Smooth muscle cell (in vitro differentiated cells): Measurements from ENCODE around the gene FAM184B. TPM values are rescaled to one million over a fixed set of nuclear protein-coding genes. Genes with fewer than 3 reads are reported as not detected.

Experiments
- DNase-seq: peaks from one replicate; lab custom pipeline; 2025; ENCODE audit not compliant: unreplicated experiment; lab: John Stamatoyannopoulos, UW
- H2AFZ ChIP-seq: fragments of 200-600 bp; sonication (generic); 2 replicates; pipeline ENCODE4 v1.6.0; 2016; ENCODE audit warnings: antibody characterized with exemption, low read depth, mild to moderate bottlenecking
- H3F3A ChIP-seq: fragments of 200-600 bp; sonication (generic); 2 replicates; pipeline ENCODE4 v1.6.0; 2017; ENCODE audit warnings: antibody characterized with exemption, low read depth
- H3K27ac ChIP-seq: fragments of 200-600 bp; sonication (generic); 2 replicates; pipeline ENCODE4 v1.5.1; 2016; ENCODE audit warnings: low read depth, mild to moderate bottlenecking
- H3K27me3 ChIP-seq: fragments of 200-600 bp; sonication (generic); 2 replicates; pipeline ENCODE4 v1.6.1; 2016; ENCODE audit warnings: low read depth, mild to moderate bottlenecking
- H3K36me3 ChIP-seq: fragments of 200-600 bp; sonication (generic); 2 replicates; pipeline ENCODE4 v1.5.1; 2016; ENCODE audit warnings: low read depth
- H3K4me1 ChIP-seq: fragments of 200-600 bp; sonication (generic); 2 replicates; pipeline ENCODE4 v1.5.1; 2016; ENCODE audit warnings: low read depth
- H3K4me2 ChIP-seq: fragments of 200-600 bp; sonication (generic); 2 replicates; pipeline ENCODE4 v1.6.0; 2016; ENCODE audit warnings: mild to moderate bottlenecking
- H3K4me3 ChIP-seq: fragments of 200-600 bp; sonication (generic); 2 replicates; pipeline ENCODE4 v1.5.1; 2016; ENCODE audit warnings: mild to moderate bottlenecking
- H3K79me2 ChIP-seq: fragments of 200-600 bp; sonication (generic); 2 replicates; pipeline ENCODE4 v1.6.0; 2016; ENCODE audit warnings: low read depth, mild to moderate bottlenecking
- H3K9ac ChIP-seq: fragments of 200-600 bp; sonication (generic); 2 replicates; pipeline ENCODE4 v1.6.0; 2016; ENCODE audit warnings: low read depth
- H3K9me3 ChIP-seq: fragments of 200-600 bp; sonication (generic); replicated peaks from 2 replicates; pipeline ENCODE4 v1.5.1; 2016; ENCODE audit warnings: low read depth
- H4K20me1 ChIP-seq: fragments of 200-600 bp; sonication (generic); 2 replicates; pipeline ENCODE4 v1.6.0; 2016; ENCODE audit warnings: low read depth
- CTCF ChIP-seq: fragments of 200-600 bp; sonication (generic); IDR thresholded peaks from 2 replicates; pipeline ENCODE4 v1.5.1; 2017; ENCODE audit warnings: borderline replicate concordance, mild to moderate bottlenecking, antibody characterized with exemption; ENCODE audit not compliant: insufficient read depth, poor library complexity, severe bottlenecking
- WGBS: methylation state at CpG from one replicate; pipeline ENCODE4 v1.1.7; 2016; ENCODE audit warnings: low lambda C conversion rate; 5-methylcytosine and 5-hydroxymethylcytosine counted together
- polyA plus RNA-seq: library from polyadenylated mRNA; unstranded; fragments of >200 nt; fragmentation: Nextera tagmentation; extraction: Ambion mirVana; gene quantifications from 2 replicates; pipeline ENCODE4 v1.2.1, GENCODE V29; 2016
- total RNA-seq: library from RNA; depleted of rRNA; stranded (reverse); fragments of >200 nt; gene quantifications from 2 replicates; pipeline ENCODE4 v1.2.3, GENCODE V29; 2014

Gene FAM184B
- total and polyA plus RNA-seq, 2 experiments from 2014 or later, result not detected

DNA sequence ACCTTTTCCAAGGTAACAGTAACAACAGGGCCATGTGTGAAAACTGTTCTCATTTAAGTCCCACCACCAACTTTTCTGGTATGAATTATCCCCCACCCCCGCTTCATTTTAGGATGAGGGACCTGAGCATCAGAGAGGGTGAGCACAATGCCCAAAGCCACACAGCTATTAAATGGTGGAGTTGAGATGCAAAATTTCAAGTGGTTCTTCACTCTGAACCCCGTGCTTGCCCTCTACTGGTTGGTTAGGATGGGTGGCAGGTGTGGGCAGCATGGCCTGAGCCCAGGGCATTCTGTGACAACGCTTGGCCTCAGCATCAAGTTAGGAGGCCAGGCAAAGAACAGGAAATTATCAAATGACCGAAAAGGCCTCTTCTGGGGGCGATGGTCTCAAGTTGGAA is 133.5 kb downstream of the FAM184B start:
- no peak overlapping the region for H3K4me3 ChIP-seq
- WGBS, result 81% methylated on average over 5 of the region's 5 CpGs
- no peak overlapping the region for H2AFZ ChIP-seq
- no peak overlapping the region for H3K4me2 ChIP-seq
- no peaks in the 10 kb centered on the region for H3K9me3 ChIP-seq
- no peak for TF ChIP-seq CTCF
- no peak overlapping the region for H3K27ac ChIP-seq
- H3K27me3 ChIP-seq, result no peaks in the 10 kb centered on the region
- DNase-seq, result no peak
- H3F3A ChIP-seq, result no peaks in the 10 kb centered on the region
- H3K79me2 ChIP-seq, result no peaks in the 10 kb centered on the region
- H4K20me1 ChIP-seq, result no peaks in the 10 kb centered on the region
- no peaks in the 10 kb centered on the region for H3K4me1 ChIP-seq
- H3K9ac ChIP-seq, result no peak overlapping the region
- H3K36me3 ChIP-seq, result no peaks in the 10 kb centered on the region

GRCh38 chr4:17647176-17647806 is 134.1 kb downstream of the FAM184B start:
- 88% methylated on average over 8 of the region's 9 CpGs for WGBS
- no peaks in the 10 kb centered on the region for H3K36me3 ChIP-seq
- no peak for DNase-seq

GRCh38 chr4:17646693-17647092 is 134.7 kb downstream of the FAM184B start:
- Histone ChIP-seq H3K9ac (no peak overlapping the region), H3K4me3 (no peak overlapping the region), H3F3A (no peaks in the 10 kb centered on the region), H3K36me3 (no peaks in the 10 kb centered on the region), H3K4me2 (no peak overlapping the region), H3K79me2 (no peaks in the 10 kb centered on the region), H3K27me3 (no peaks in the 10 kb centered on the region), H3K4me1 (no peaks in the 10 kb centered on the region), H4K20me1 (no peaks in the 10 kb centered on the region), H3K27ac (no peak overlapping the region), H3K9me3 (no peaks in the 10 kb centered on the region), H2AFZ (no peak overlapping the region)
- DNase-seq, result no peak
- 90% methylated on average over 3 of the region's 3 CpGs for WGBS
- TF ChIP-seq CTCF, result no peak

More at GRCh38 chr4:17647176-17647806, 134.1 kb downstream of the FAM184B start:
- no peak overlapping the region for H3K4me2 ChIP-seq
- H3K27me3 ChIP-seq, result no peaks in the 10 kb centered on the region
- no peaks in the 10 kb centered on the region for H3K9me3 ChIP-seq
- H3K79me2 ChIP-seq, result no peaks in the 10 kb centered on the region
- H3K27ac ChIP-seq, result no peak overlapping the region
- H3K4me1 ChIP-seq, result no peaks in the 10 kb centered on the region
- TF ChIP-seq CTCF, result no peak
- H3F3A ChIP-seq, result no peaks in the 10 kb centered on the region
- no peak overlapping the region for H2AFZ ChIP-seq
- H4K20me1 ChIP-seq, result no peaks in the 10 kb centered on the region
- H3K9ac ChIP-seq, result no peak overlapping the region
- no peak overlapping the region for H3K4me3 ChIP-seq

GRCh38 chr4:17642398-17642783 is 139.0 kb downstream of the FAM184B start:
- Histone ChIP-seq H3K27me3 (no peaks in the 10 kb centered on the region), H4K20me1 (peaks cover 5% of the 10 kb centered on the region), H3F3A (no peaks in the 10 kb centered on the region), H2AFZ (no peak overlapping the region), H3K9me3 (no peaks in the 10 kb centered on the region), H3K4me1 (no peaks in the 10 kb centered on the region), H3K36me3 (no peaks in the 10 kb centered on the region), H3K4me2 (no peak overlapping the region), H3K27ac (no peak overlapping the region), H3K79me2 (no peaks in the 10 kb centered on the region), H3K9ac (no peak overlapping the region), H3K4me3 (no peak overlapping the region)
- DNase-seq, result no peak
- WGBS, result 95% methylated on average over 1 of the region's 1 CpG
- no peak for TF ChIP-seq CTCF
